ENCODE data around the gene NAXD. TPM values are rescaled to one million over a fixed set of nuclear protein-coding genes. Genes with fewer than 3 reads are reported as not detected.
"Not testable (repeated sequence)": the region's sequence is repeated elsewhere in the genome, so short reads cannot be mapped to it uniquely, and the experiment has no call there.

Gene NAXD
- total RNA-seq, 1 experiment from 2014 or later = 18.7 TPM

DNA sequence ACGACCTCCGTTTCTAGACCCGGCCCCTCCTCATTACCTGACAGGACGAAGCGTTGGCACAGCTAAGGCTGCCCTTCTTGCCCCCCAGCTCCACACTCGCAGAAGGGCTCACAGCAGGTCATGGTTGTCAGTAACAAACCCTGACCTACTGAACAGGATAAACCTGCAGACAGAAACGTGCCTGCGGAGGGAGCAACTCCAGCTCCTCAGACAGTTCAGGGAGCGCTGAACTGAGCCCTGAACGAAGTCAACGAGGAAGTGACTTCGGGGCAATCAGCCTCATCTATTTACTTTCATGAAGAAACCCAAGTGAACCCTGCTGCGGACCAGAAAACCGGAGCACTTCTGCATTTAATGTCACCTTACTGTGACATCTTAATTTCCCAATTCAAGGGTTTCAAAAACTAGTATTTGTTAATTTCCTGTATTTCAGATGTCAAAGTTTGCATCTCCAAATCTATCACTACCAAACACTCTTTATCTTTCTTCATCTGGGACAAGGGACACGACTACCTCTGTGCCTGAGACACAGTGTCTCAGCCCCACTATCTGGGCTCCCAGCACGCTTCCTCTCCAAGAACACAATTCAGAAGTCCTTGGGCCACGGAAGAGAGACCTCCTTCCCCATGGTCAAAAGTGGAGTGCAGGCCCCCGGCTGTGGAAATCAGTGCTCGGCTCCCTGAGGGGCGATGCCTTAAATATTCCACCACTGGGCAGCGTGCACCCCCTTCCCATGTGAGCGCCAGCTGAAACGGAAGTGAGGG, 50.3 kb downstream of the NAXD start:
- TF ChIP-seq EZH2phosphoT487 (IDR thresholded peaks at IDR 0.05; ENCODE audit: borderline replicate concordance, low read length) = no peak
- TF ChIP-seq, protein P1, sequence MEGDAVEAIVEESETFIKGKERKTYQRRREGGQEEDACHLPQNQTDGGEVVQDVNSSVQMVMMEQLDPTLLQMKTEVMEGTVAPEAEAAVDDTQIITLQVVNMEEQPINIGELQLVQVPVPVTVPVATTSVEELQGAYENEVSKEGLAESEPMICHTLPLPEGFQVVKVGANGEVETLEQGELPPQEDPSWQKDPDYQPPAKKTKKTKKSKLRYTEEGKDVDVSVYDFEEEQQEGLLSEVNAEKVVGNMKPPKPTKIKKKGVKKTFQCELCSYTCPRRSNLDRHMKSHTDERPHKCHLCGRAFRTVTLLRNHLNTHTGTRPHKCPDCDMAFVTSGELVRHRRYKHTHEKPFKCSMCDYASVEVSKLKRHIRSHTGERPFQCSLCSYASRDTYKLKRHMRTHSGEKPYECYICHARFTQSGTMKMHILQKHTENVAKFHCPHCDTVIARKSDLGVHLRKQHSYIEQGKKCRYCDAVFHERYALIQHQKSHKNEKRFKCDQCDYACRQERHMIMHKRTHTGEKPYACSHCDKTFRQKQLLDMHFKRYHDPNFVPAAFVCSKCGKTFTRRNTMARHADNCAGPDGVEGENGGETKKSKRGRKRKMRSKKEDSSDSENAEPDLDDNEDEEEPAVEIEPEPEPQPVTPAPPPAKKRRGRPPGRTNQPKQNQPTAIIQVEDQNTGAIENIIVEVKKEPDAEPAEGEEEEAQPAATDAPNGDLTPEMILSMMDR (conservative IDR thresholded peaks at IDR 0.05; ENCODE audit: low read depth, low read length) = no peak
- TF ChIP-seq EZH2 (IDR thresholded peaks at IDR 0.05; ENCODE audit: low read length, unreplicated experiment) = no peak
- Histone ChIP-seq H3K9ac (ENCODE audit: low read length) (no peak overlapping the region), H3K9me3 (ENCODE audit: low read length) (no peaks in the 10 kb centered on the region), H3K27ac (ENCODE audit: low read length) (no peak overlapping the region), H3K4me3 (ENCODE audit: low read length) (no peak overlapping the region), H3K4me2 (ENCODE audit: low read length) (no peak overlapping the region), H3K27me3 (ENCODE audit: low read length) (no peaks in the 10 kb centered on the region), H3K4me1 (ENCODE audit: insufficient read depth, low read length) (no peaks in the 10 kb centered on the region), H2AFZ (ENCODE audit: low read length) (no peak overlapping the region), H3F3A (ENCODE audit: low read length, unreplicated experiment) (no peaks in the 10 kb centered on the region), H4K20me1 (ENCODE audit: low read length) (no peaks in the 10 kb centered on the region), H3K79me2 (ENCODE audit: low read length) (no peaks in the 10 kb centered on the region), H3K36me3 (ENCODE audit: low read depth, low read length) (peaks cover 39% of the 10 kb centered on the region), H3K9me2 (replicated peaks; ENCODE audit: low read length) (no peaks in the 10 kb centered on the region)
- ATAC-seq (no peak), DNase-seq (no peak)
- ChIA-PET POLR2A (ENCODE audit: unreplicated experiment) (no interaction called here), CTCF (no interaction called here)
- intact Hi-C loops (cut with micrococcal nuclease) = no loop called here
- no TSS peak for BruUV-seq (replicated peaks)

- no peaks in the 10 kb centered on the region for H3K4me1 ChIP-seq (ENCODE audit: insufficient read depth, low read length)
- CTCF ChIA-PET = no interaction called here
- H3K9me2 ChIP-seq (replicated peaks; ENCODE audit: low read length) = no peaks in the 10 kb centered on the region
- H3K36me3 ChIP-seq (ENCODE audit: low read depth, low read length) = peaks cover 37% of the 10 kb centered on the region
- DNase-seq (no peak), ATAC-seq (no peak)
- H3F3A ChIP-seq (ENCODE audit: low read length, unreplicated experiment) = no peaks in the 10 kb centered on the region
- no peak overlapping the region for H3K27ac ChIP-seq (ENCODE audit: low read length)
- BruUV-seq (replicated peaks) = no TSS peak
- TF ChIP-seq EZH2phosphoT487 (IDR thresholded peaks at IDR 0.05; ENCODE audit: borderline replicate concordance, low read length) (no peak), EZH2 (IDR thresholded peaks at IDR 0.05; ENCODE audit: low read length, unreplicated experiment) (no peak)
- TF ChIP-seq, protein P1 (conservative IDR thresholded peaks at IDR 0.05; ENCODE audit: low read depth, low read length) = no peak
- no peak overlapping the region for H2AFZ ChIP-seq (ENCODE audit: low read length)
- intact Hi-C loops (cut with micrococcal nuclease) = no loop called here
- H3K4me3 ChIP-seq (ENCODE audit: low read length) = no peak overlapping the region
- no peak overlapping the region for H3K4me2 ChIP-seq (ENCODE audit: low read length)
- H3K9me3 ChIP-seq (ENCODE audit: low read length) = no peaks in the 10 kb centered on the region
- POLR2A ChIA-PET (ENCODE audit: unreplicated experiment) = no interaction called here
- H3K9ac ChIP-seq (ENCODE audit: low read length) = no peak overlapping the region
- H4K20me1 ChIP-seq (ENCODE audit: low read length) = no peaks in the 10 kb centered on the region
- no peaks in the 10 kb centered on the region for H3K79me2 ChIP-seq (ENCODE audit: low read length)
- no peaks in the 10 kb centered on the region for H3K27me3 ChIP-seq (ENCODE audit: low read length)
These were observed 50.8 kb downstream of the NAXD start for GRCh38 chr13:110666255-110666533.

- ATAC-seq (no peak), DNase-seq (no peak)
- Histone ChIP-seq H3K79me2 (ENCODE audit: low read length) (no peaks in the 10 kb centered on the region), H4K20me1 (ENCODE audit: low read length) (no peaks in the 10 kb centered on the region), H3K4me3 (ENCODE audit: low read length) (no peak overlapping the region), H3K9ac (ENCODE audit: low read length) (no peak overlapping the region), H3K27ac (ENCODE audit: low read length) (no peak overlapping the region), H3K4me2 (ENCODE audit: low read length) (no peak overlapping the region), H2AFZ (ENCODE audit: low read length) (no peak overlapping the region), H3K4me1 (ENCODE audit: insufficient read depth, low read length) (no peaks in the 10 kb centered on the region), H3K9me2 (replicated peaks; ENCODE audit: low read length) (no peaks in the 10 kb centered on the region), H3K9me3 (ENCODE audit: low read length) (no peaks in the 10 kb centered on the region), H3K36me3 (ENCODE audit: low read depth, low read length) (peaks cover 11% of the 10 kb centered on the region), H3K27me3 (ENCODE audit: low read length) (no peaks in the 10 kb centered on the region), H3F3A (ENCODE audit: low read length, unreplicated experiment) (no peaks in the 10 kb centered on the region)
- ChIA-PET POLR2A (ENCODE audit: unreplicated experiment) (no interaction called here), CTCF (no interaction called here)
- intact Hi-C loops (cut with micrococcal nuclease) = no loop called here
- BruUV-seq (replicated peaks) = no TSS peak
- TF ChIP-seq EZH2 (IDR thresholded peaks at IDR 0.05; ENCODE audit: low read length, unreplicated experiment) (no peak), EZH2phosphoT487 (IDR thresholded peaks at IDR 0.05; ENCODE audit: borderline replicate concordance, low read length) (no peak)
- TF ChIP-seq, protein P1 (conservative IDR thresholded peaks at IDR 0.05; ENCODE audit: low read depth, low read length) = no peak
These were observed 53.7 kb downstream of the NAXD start for GRCh38 chr13:110669036-110669435.

DNA sequence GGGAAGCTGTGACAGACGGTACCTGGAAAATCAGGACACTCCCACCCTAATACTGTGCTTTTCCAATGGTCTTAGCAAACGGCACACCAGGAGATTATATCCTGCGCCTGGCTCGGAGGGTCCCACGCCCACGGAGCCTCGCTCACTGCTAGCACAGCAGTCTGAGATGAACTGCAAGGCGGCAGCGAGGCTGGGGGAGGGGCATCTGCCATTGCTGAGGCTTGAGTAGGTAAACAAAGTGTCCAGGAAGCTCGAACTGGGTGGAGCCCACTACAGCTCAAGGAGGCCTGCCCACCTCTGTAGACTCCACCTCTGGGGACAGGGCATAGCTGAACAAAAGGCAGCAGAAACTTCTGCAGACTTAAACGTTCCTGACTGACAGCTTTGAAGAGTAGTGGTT, 54.5 kb downstream of the NAXD start:
- H4K20me1 ChIP-seq (ENCODE audit: low read length); H3K9ac ChIP-seq (ENCODE audit: low read length); H3K4me1 ChIP-seq (ENCODE audit: insufficient read depth, low read length); H3K9me2 ChIP-seq (replicated peaks; ENCODE audit: low read length); intact Hi-C loops (cut with micrococcal nuclease); H3K4me3 ChIP-seq (ENCODE audit: low read length); DNase-seq; H3F3A ChIP-seq (ENCODE audit: low read length, unreplicated experiment); H3K9me3 ChIP-seq (ENCODE audit: low read length); H3K79me2 ChIP-seq (ENCODE audit: low read length); H2AFZ ChIP-seq (ENCODE audit: low read length); CTCF ChIA-PET; ATAC-seq; H3K27ac ChIP-seq (ENCODE audit: low read length); POLR2A ChIA-PET (ENCODE audit: unreplicated experiment); H3K27me3 ChIP-seq (ENCODE audit: low read length); H3K4me2 ChIP-seq (ENCODE audit: low read length); BruUV-seq (replicated peaks): not testable (repeated sequence)
- peaks cover 11% of the 10 kb centered on the region for H3K36me3 ChIP-seq (ENCODE audit: low read depth, low read length)
